DOHH2 (cell line): Measurements from ENCODE around the gene STARD3NL.

Source experiments
- H3F3A ChIP-seq: fragments of 200-600 bp; sonication (generic), shearing (Covaris generic); 2 replicates; pipeline ENCODE4 v1.6.0; 2016; ENCODE audit warnings: antibody characterized with exemption, mild to moderate bottlenecking; ENCODE audit not compliant: control insufficient read depth, insufficient read depth
- H3K27ac ChIP-seq: fragments of 200-600 bp; sonication (generic); 2 replicates; pipeline ENCODE4 v1.5.1; 2014; ENCODE audit warnings: low read depth, mild to moderate bottlenecking, low read length, moderate library complexity
- H3K27me3 ChIP-seq: fragments of 200-600 bp; sonication (generic); 2 replicates; pipeline ENCODE4 v1.6.1; 2014; ENCODE audit warnings: mild to moderate bottlenecking, low read length, mixed read lengths; ENCODE audit not compliant: control insufficient read depth
- H3K36me3 ChIP-seq: fragments of 200-600 bp; sonication (generic); 2 replicates; pipeline ENCODE4 v1.6.1; 2014; ENCODE audit warnings: mild to moderate bottlenecking, low read length, moderate library complexity, mixed read lengths; ENCODE audit not compliant: control insufficient read depth
- H3K4me1 ChIP-seq: fragments of 200-600 bp; sonication (generic); 2 replicates; pipeline ENCODE4 v1.6.1; 2014; ENCODE audit warnings: mild to moderate bottlenecking, low read length, mixed read lengths; ENCODE audit not compliant: control insufficient read depth
- H3K4me2 ChIP-seq: fragments of 200-600 bp; sonication (generic); 2 replicates; pipeline ENCODE4 v1.6.0; 2014; ENCODE audit warnings: mild to moderate bottlenecking, low read length, moderate library complexity
- H3K4me3 ChIP-seq: fragments of 200-600 bp; sonication (generic); 2 replicates; pipeline ENCODE4 v1.5.1; 2014; ENCODE audit warnings: mild to moderate bottlenecking, low read length, mixed read lengths
- H3K79me2 ChIP-seq: fragments of 200-600 bp; sonication (generic); 2 replicates; pipeline ENCODE4 v1.6.1; 2014; ENCODE audit warnings: mild to moderate bottlenecking, low read length, mixed read lengths; ENCODE audit not compliant: control insufficient read depth
- H3K9me2 ChIP-seq: fragments of 200-600 bp; sonication (generic); replicated peaks from 2 replicates; pipeline ENCODE4 v1.6.1; 2014; ENCODE audit warnings: mild to moderate bottlenecking, low read length, mixed read lengths; ENCODE audit not compliant: control insufficient read depth
- H3K9me3 ChIP-seq: fragments of 200-600 bp; sonication (generic); 2 replicates; pipeline ENCODE4 v1.6.1; 2014; ENCODE audit warnings: antibody characterized with exemption, low read length, mixed read lengths; ENCODE audit not compliant: control insufficient read depth, insufficient read depth
- H4K20me1 ChIP-seq: fragments of 200-600 bp; sonication (generic); 2 replicates; pipeline ENCODE4 v1.6.0; 2014; ENCODE audit warnings: low read depth, mild to moderate bottlenecking, antibody characterized with exemption, low read length, moderate library complexity; ENCODE audit not compliant: control insufficient read depth, insufficient read depth
- CTCF ChIP-seq: fragments of 200-600 bp; sonication (generic); IDR thresholded peaks from one replicate; pipeline ENCODE4 v1.5.1; 2014; ENCODE audit warnings: antibody characterized with exemption, mild to moderate bottlenecking, low read depth, low read length; ENCODE audit not compliant: poor library complexity, severe bottlenecking
- EZH2phosphoT487 ChIP-seq: fragments of 200-600 bp; sonication (generic); IDR thresholded peaks from 2 replicates; pipeline ENCODE4 v1.6.1; 2017; ENCODE audit warnings: borderline replicate concordance, mild to moderate bottlenecking, antibody characterized with exemption, low read length, moderate library complexity, mixed read lengths

STARD3NL gene

GRCh38 chr7:38211486-38211885 lies 33.4 kb downstream of the STARD3NL start:
- Histone ChIP-seq H3K27me3 (no peaks in the 10 kb centered on the region), H3K79me2 (no peaks in the 10 kb centered on the region), H3K4me1 (peaks cover 15% of the 10 kb centered on the region), H3K36me3 (peaks cover 14% of the 10 kb centered on the region; the same call in 1 of the 2 replicates), H3K9me3 (no peaks in the 10 kb centered on the region), H4K20me1 (no peaks in the 10 kb centered on the region), H3K4me3 (no peak overlapping the region), H3K27ac (no peak overlapping the region), H3K9me2 (no peaks in the 10 kb centered on the region), H3F3A (0 out of 2 replicates have a peak, but pooled peaks cover 2% of the 10 kb centered on the region), H3K4me2 (no peak overlapping the region)
- no peak for TF ChIP-seq EZH2phosphoT487
- no peak for TF ChIP-seq CTCF

GRCh38 chr7:38211940-38212339 lies 33.9 kb downstream of the STARD3NL start:
- peaks cover 19% of the 10 kb centered on the region; the same call in 1 of the 2 replicates for H3K36me3 ChIP-seq

GRCh38 chr7:38215115-38215514 lies 37.1 kb downstream of the STARD3NL start:
- H3K9me2 ChIP-seq, result no peaks in the 10 kb centered on the region
- no peak overlapping the region for H3K4me3 ChIP-seq
- no peaks in the 10 kb centered on the region for H3K9me3 ChIP-seq
- H3K4me2 ChIP-seq, result no peak overlapping the region
- no peaks in the 10 kb centered on the region for H4K20me1 ChIP-seq
- H3F3A ChIP-seq, result no peaks in the 10 kb centered on the region
- TF ChIP-seq CTCF (no peak), EZH2phosphoT487 (no peak)
- H3K79me2 ChIP-seq, result no peaks in the 10 kb centered on the region
- H3K4me1 ChIP-seq, result peaks cover 15% of the 10 kb centered on the region
- H3K36me3 ChIP-seq, result peaks cover 24% of the 10 kb centered on the region
- H3K27me3 ChIP-seq, result no peaks in the 10 kb centered on the region
- H3K27ac ChIP-seq, result no peak overlapping the region

More at GRCh38 chr7:38211940-38212339, 33.9 kb downstream of the STARD3NL start:
- Histone ChIP-seq H3K4me1 (peaks cover 15% of the 10 kb centered on the region), H3K9me3 (no peaks in the 10 kb centered on the region), H3K79me2 (no peaks in the 10 kb centered on the region), H3K9me2 (no peaks in the 10 kb centered on the region), H3K4me2 (0 out of 2 replicates have a peak overlapping the region, but pooled peaks have one; percentile 2), H3K27ac (no peak overlapping the region), H3F3A (0 out of 2 replicates have a peak, but pooled peaks cover 2% of the 10 kb centered on the region), H4K20me1 (no peaks in the 10 kb centered on the region), H3K27me3 (no peaks in the 10 kb centered on the region), H3K4me3 (no peak overlapping the region)
- no peak for TF ChIP-seq EZH2phosphoT487
- TF ChIP-seq CTCF, result no peak
